Transverse colon (tissue), 4 donors: ENCODE results near the gene HBZ.

ENCODE experiments used
- CTCF ChIP-seq, 5 experiments: fragments of 200-600 bp in 3 of 5; fragments of 450-650 bp in 2 of 5; sonication (generic) in 3 of 5; IDR thresholded peaks; 1 replicate in 2 of 5; 2 replicates in 3 of 5; pipeline ENCODE4 v1.5.1; 2016 to 2017; ENCODE audit warnings: antibody characterized with exemption in 5 of 5, inconsistent platforms in 3 of 5, mild to moderate bottlenecking in 2 of 5, moderate library complexity in 1 of 5
- POLR2AphosphoS5 ChIP-seq, 3 donors: sonication (generic); formaldehyde crosslinking; IDR thresholded peaks; one replicate each; pipeline ENCODE4 v1.6.1; 2016; ENCODE audit warnings: antibody characterized with exemption in 3 of 3

GRCh38 chr16:155031-155398, 2.6 kb downstream of the HBZ start:
- TF ChIP-seq CTCF (IDR thresholded peaks at IDR 0.05) (no peak), POLR2AphosphoS5 (IDR thresholded peaks at IDR 0.05) (no peak)
